Chondrocyte (in vitro differentiated cells): Measurements from ENCODE around the gene RBM26. TPM values are rescaled to one million over a fixed set of nuclear protein-coding genes. Genes with fewer than 3 reads are reported as not detected.

Experiments
- DNase-seq: peaks from one replicate; pipeline ENCODE4 v3.0.0; 2021; ENCODE audit warnings: mixed read lengths, low spot score
- H3K27ac Mint-ChIP-seq: one replicate; pipeline ENCODE4 v1.8.0; 2021; ENCODE audit warnings: mild to moderate bottlenecking, moderate library complexity, mixed read lengths; ENCODE audit not compliant: unreplicated experiment
- H3K27me3 Mint-ChIP-seq: 2 replicates; pipeline ENCODE4 v1.8.0; 2021; ENCODE audit warnings: low read depth, mixed read lengths
- H3K36me3 Mint-ChIP-seq: 2 replicates; pipeline ENCODE4 v1.8.0; 2021; ENCODE audit warnings: low read depth, mixed read lengths
- H3K4me1 Mint-ChIP-seq: 2 replicates; pipeline ENCODE4 v1.8.0; 2021; ENCODE audit warnings: low read depth, mild to moderate bottlenecking, mixed read lengths
- H3K4me3 Mint-ChIP-seq: one replicate; pipeline ENCODE4 v1.8.0; 2021; ENCODE audit warnings: mild to moderate bottlenecking, moderate library complexity, mixed read lengths; ENCODE audit not compliant: unreplicated experiment
- H3K9me3 Mint-ChIP-seq: 2 replicates; pipeline ENCODE4 v1.8.0; 2021; ENCODE audit warnings: low read depth, mixed read lengths
- CTCF ChIP-seq: fragments of 200-600 bp; sonication (generic); IDR thresholded peaks from 2 replicates; pipeline ENCODE4 v1.5.0; 2021; ENCODE audit warnings: antibody characterized with exemption, mild to moderate bottlenecking, moderate library complexity
- total RNA-seq: library from RNA; stranded (reverse); gene quantifications from 3 replicates; pipeline ENCODE4 v1.2.1, GENCODE V29; 2021

RBM26 gene
- total RNA-seq, 1 donor from 2014 or later = 29.1 TPM

DNA sequence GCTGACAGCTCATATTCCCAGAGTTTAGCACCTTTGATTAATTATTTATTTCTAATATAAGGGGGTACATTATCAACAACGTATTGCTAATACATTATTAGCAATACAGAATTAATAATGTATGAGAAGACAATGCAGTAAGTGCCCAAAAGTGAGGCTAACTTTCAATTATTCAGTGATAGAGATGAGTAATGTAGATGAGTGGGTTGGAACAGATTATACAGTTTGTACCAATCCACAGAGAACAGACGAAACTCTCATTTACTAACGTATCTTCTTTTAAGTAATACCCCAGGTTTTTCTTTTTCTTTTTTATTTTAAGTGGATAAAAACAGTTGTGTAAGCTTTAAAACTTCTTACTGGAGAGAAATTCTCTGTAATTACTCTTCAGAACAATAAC, 36.7 kb upstream of the RBM26 start:
- Mint-ChIP-seq H3K4me1 (no peaks in the 10 kb centered on the region), H3K9me3 (no peaks in the 10 kb centered on the region), H3K4me3 (no peak overlapping the region), H3K27ac (no peak overlapping the region), H3K36me3 (no peaks in the 10 kb centered on the region), H3K27me3 (no peaks in the 10 kb centered on the region)
- no peak for DNase-seq
- no peak for TF ChIP-seq CTCF

DNA sequence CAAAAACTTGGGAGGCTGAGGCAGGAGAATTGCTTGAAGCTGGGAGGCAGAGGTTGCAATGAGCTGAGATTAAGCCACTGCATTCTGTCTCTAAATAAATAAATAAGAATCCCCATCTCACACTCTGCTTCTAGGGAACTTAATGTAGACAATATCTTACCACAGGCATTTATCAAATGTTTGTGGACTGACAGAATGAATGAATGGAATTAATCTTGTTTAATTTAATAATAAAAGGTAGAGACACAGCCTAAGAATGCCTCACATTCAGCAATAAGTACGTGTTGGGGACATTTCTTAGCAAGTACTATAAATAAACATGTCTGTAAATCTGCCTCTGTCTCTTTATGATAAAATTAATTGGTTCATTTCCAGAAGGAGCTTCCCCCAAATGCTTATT, 36.2 kb upstream of the RBM26 start:
- no peaks in the 10 kb centered on the region for H3K4me1 Mint-ChIP-seq
- no peaks in the 10 kb centered on the region for H3K36me3 Mint-ChIP-seq
- TF ChIP-seq CTCF = no peak
- H3K4me3 Mint-ChIP-seq = no peak overlapping the region
- no peaks in the 10 kb centered on the region for H3K9me3 Mint-ChIP-seq
- no peak for DNase-seq
- H3K27ac Mint-ChIP-seq = no peak overlapping the region
- H3K27me3 Mint-ChIP-seq = no peaks in the 10 kb centered on the region

GRCh38 chr13:79440958-79441528, 35.0 kb upstream of the RBM26 start:
- no peak for TF ChIP-seq CTCF
- Mint-ChIP-seq H3K9me3 (no peaks in the 10 kb centered on the region), H3K27ac (no peak overlapping the region)

DNA sequence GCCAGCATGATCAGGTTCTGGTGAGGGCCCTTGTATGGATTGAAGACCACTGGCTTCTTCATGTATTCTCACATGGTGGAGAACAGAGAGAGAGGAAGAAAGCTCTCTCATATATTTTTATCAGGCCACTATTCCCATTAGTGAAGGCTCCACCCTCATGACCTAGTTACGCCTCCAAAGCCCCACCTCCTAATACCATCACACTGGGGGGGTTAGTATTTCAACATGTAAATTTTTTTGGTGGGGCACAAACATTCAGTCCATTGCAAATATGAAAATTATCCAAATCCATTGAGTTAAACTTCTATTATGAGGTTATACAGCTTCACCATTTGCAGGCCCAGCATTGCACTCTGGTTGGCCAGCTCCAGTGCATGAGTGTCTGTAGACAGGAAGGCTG, 33.2 kb upstream of the RBM26 start:
- H3K4me1 Mint-ChIP-seq = peaks cover 15% of the 10 kb centered on the region
- no peak overlapping the region for H3K27ac Mint-ChIP-seq
- H3K27me3 Mint-ChIP-seq = no peaks in the 10 kb centered on the region
- H3K36me3 Mint-ChIP-seq = no peaks in the 10 kb centered on the region
- no peak for TF ChIP-seq CTCF
- H3K4me3 Mint-ChIP-seq = no peak overlapping the region
- no peaks in the 10 kb centered on the region for H3K9me3 Mint-ChIP-seq
- DNase-seq = no peak

More at GRCh38 chr13:79440958-79441528, 35.0 kb upstream of the RBM26 start:
- DNase-seq = no peak
- H3K27me3 Mint-ChIP-seq = no peaks in the 10 kb centered on the region
- no peak overlapping the region for H3K4me3 Mint-ChIP-seq
- no peaks in the 10 kb centered on the region for H3K36me3 Mint-ChIP-seq
- H3K4me1 Mint-ChIP-seq = no peaks in the 10 kb centered on the region

DNA sequence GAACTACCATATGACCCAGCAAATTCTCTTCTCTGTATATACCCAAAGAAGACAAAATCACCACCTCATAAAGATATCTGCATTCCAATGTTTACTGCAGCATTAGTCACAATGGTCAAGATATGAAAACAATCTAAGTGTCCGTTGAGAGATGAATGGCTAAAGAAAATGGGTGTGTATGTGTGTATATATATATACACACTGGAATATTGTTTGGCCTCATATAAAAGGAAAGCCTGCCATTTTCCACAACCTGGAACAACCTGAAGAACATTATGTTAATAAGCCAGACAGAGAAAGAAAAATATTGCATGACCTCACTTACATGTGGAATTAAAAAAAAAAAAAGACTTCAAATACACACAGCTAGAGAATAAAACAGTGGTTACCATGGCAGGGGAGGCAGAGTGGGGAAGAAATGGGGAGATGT, 29.5 kb upstream of the RBM26 start:
- Mint-ChIP-seq H3K9me3 (no peaks in the 10 kb centered on the region), H3K27me3 (no peaks in the 10 kb centered on the region), H3K27ac (no peak overlapping the region), H3K4me3 (no peak overlapping the region), H3K36me3 (no peaks in the 10 kb centered on the region), H3K4me1 (peaks cover 15% of the 10 kb centered on the region)
- no peak for DNase-seq
- no peak for TF ChIP-seq CTCF
